Stimulated activated naive CD8-positive, alpha-beta T cell treated with anti-CD3 and anti-CD28 coated beads, Interleukin-15, amount 100 ng/mL, for 72 hours (primary cell): Measurements from ENCODE around the gene KCNQ1.

Experiments used
- ATAC-seq: fragments of 150-1000 bp; cut with Tn5 transposase; 2 replicates; pipeline ENCODE4 v1.10.0; 2021; ENCODE audit warnings: mild to moderate bottlenecking, moderate library complexity
- DNase-seq, 2 donors: peaks; one replicate each; pipeline ENCODE4 v3.0.0; 2021 to 2022
- H3K27ac Mint-ChIP-seq, 2 donors: one replicate each; pipeline ENCODE4 v1.8.0; 2022; ENCODE audit warnings: mild to moderate bottlenecking in 2 of 2, mixed read lengths in 2 of 2, moderate library complexity in 2 of 2
- H3K27me3 Mint-ChIP-seq: one replicate; pipeline ENCODE4 v1.8.0; 2022; ENCODE audit warnings: mixed read lengths
- H3K4me1 Mint-ChIP-seq: one replicate; pipeline ENCODE4 v1.8.0; 2022; ENCODE audit warnings: mild to moderate bottlenecking, mixed read lengths
- H3K4me3 Mint-ChIP-seq, 2 donors: one replicate each; pipeline ENCODE4 v1.8.0; 2022; ENCODE audit warnings: mild to moderate bottlenecking in 2 of 2, mixed read lengths in 2 of 2, moderate library complexity in 1 of 2
- H3K9me3 Mint-ChIP-seq, 2 donors: one replicate each; pipeline ENCODE4 v1.8.0; 2022; ENCODE audit warnings: mixed read lengths in 2 of 2

KCNQ1 gene

DNA sequence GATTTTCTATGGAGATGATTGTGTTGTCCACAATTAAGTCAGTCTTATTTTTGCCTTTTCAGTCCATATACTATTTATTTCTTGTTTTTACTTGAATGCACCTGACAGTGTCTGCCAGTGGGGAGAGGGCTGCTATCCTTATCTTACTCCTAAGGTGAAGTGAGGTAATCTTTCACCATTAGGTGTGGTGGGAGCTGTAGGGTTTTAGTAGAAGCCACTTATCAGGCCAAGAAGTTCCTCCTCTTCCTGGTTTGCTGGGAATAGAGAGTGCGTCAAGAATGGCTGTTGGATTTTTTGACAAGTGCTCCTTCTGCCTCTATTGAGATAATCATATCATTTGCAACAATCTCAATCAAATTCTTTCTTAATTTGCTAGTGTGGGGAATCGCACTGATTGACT, 108.4 kb downstream of the KCNQ1 start:
- no peak for ATAC-seq
- peaks cover 7% of the 10 kb centered on the region for H3K4me1 Mint-ChIP-seq

DNA sequence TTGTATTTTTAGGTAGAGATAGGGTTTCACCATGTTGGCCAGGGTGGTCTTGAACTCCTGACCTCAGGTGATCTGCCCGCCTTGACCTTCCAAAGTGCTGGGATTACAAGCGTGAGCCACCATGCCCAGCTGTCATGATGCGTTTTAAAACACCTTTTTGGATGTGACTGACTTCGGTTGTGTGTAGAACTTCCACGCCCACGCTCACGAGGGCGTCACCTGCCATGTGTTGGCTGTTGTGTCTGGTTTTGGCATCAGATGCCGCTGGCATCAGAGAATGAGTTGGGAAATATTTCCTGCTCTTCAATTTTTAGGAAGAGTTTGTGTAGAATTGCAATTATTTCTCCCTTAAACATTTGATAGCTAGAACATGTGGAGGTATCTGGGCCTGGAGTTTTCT, 109.1 kb downstream of the KCNQ1 start:
- H3K4me1 Mint-ChIP-seq = peaks cover 8% of the 10 kb centered on the region
- H3K27me3 Mint-ChIP-seq = no peaks in the 10 kb centered on the region
- ATAC-seq (no peak), DNase-seq (no peak)
- peak overlapping the region in 1 of 2 donors; percentile 19 for H3K27ac Mint-ChIP-seq
- no peak overlapping the region for H3K4me3 Mint-ChIP-seq
- H3K9me3 Mint-ChIP-seq = no peaks in the 10 kb centered on the region

More for the DNA sequence above, 108.4 kb downstream of the KCNQ1 start:
- Mint-ChIP-seq H3K9me3 (no peaks in the 10 kb centered on the region), H3K4me3 (no peak overlapping the region), H3K27ac (no peak overlapping the region), H3K27me3 (no peaks in the 10 kb centered on the region)
- DNase-seq = no peak

DNA sequence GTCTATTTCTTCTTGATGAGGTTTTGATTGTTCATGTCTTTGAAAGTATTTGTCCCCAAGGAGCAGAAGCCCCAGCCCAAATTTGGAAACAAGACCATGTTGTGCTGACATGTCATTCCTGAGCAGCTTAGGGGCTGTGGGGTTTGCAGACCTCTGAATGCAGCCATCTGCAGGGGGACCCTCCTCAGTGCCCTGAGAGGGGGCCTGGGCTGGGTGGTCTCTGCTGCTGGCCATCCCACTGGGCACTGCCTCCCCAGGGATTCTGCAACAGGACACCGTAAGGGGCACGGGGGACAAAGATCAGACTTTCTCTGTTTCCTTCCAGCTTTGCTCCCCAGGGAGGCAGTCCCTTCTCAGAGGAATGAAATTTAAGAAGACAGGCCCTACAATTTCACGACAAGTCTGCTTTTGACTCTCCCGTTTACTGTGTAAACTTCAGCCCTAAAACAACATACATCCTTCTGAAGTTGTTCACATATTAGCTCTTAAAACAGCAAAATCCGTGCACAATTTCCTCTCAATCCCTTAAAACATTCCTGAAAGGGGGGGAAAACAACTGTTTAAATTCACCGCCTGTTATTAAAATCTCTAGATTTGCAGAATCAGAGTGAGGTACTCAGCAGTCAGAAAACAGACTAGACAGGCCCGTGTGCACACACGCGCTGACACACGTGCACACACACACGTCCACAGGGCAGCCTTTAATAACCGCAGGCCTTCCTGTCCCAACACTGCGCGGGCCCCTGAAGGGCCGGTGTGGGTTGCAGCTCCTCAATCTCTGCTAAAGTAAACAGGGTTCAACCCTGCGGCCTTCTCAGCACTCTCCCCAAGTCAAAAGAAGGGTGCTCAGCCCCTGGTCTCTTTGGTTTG, 109.8 kb downstream of the KCNQ1 start:
- no peaks in the 10 kb centered on the region for H3K9me3 Mint-ChIP-seq
- H3K27ac Mint-ChIP-seq = peak overlapping the region in 1 of 2 donors; percentile 19
- no peak for ATAC-seq

DNA sequence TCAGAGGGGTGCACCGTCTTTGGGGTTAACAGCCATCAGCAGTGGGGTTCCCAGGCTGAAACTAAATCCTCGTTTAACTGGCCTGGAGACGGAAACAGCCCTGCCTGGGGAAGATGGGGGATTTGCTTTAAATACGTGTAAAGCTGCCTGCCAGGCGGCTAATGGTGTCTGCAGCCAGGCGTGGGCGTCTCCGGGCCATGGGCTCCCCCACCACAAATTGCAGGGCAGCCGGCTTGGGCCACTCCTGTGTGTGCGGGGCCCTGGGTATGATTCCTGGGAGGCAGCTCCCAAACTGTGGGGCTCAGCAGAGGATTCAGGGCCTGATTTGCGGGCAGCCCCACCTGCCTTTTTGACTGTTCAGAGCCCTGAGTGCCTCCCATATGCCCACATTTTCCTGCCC, 110.5 kb downstream of the KCNQ1 start:
- H3K4me1 Mint-ChIP-seq = peaks cover 19% of the 10 kb centered on the region
- no peaks in the 10 kb centered on the region for H3K9me3 Mint-ChIP-seq
- no peak for ATAC-seq
- DNase-seq = no peak
- H3K4me3 Mint-ChIP-seq = no peak overlapping the region
- H3K27ac Mint-ChIP-seq = no peak overlapping the region
- no peaks in the 10 kb centered on the region for H3K27me3 Mint-ChIP-seq

More for the DNA sequence above, 109.8 kb downstream of the KCNQ1 start:
- Mint-ChIP-seq H3K27me3 (no peaks in the 10 kb centered on the region), H3K4me3 (no peak overlapping the region), H3K4me1 (peaks cover 15% of the 10 kb centered on the region)
- DNase-seq = no peak

DNA sequence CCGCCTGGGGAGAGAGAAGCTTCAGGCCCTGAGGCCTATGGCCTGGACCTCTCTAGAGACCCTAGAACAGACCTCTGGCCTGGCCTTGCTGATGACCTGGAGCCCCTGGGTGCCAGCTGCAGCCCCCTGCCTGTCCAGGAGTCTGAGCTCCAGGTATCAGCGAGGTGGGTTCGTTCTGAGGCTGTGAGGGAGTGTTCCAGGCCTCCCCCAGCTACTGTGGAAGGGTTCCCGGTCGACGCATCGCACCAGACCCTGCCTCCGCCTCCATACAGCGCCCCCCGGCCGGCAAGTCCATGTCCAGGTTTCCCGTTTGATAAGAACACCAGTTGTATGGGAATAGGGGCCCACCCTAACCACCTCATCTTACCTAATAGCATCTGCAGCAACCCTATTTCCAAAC, 111.1 kb downstream of the KCNQ1 start:
- Mint-ChIP-seq H3K27ac (peak overlapping the region in 1 of 2 donors; percentile 67), H3K4me3 (no peak overlapping the region), H3K9me3 (no peaks in the 10 kb centered on the region), H3K27me3 (no peaks in the 10 kb centered on the region), H3K4me1 (peaks cover 19% of the 10 kb centered on the region)
- no peak for DNase-seq
- no peak for ATAC-seq

DNA sequence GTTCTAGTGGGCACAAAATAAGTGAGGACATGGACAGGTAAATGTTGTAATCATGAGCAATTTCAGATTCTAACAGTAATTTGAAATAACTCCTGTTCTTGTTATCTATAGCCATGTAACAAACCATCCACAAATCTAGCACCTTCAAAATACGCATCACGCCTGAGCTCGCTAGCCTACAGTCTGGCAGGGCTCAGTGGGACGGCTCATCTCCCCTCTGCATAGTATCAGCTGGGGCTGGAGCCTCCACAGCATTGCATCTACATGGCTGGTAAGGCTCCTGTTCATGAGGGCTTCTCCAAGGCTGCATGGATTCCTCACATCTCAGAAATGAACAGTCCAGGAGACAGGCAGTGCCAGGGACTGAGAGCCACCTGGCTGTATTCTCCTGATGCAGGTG, 112.6 kb downstream of the KCNQ1 start:
- Mint-ChIP-seq H3K4me1 (peaks cover 19% of the 10 kb centered on the region), H3K9me3 (no peaks in the 10 kb centered on the region), H3K4me3 (no peak overlapping the region), H3K27ac (no peak overlapping the region), H3K27me3 (no peaks in the 10 kb centered on the region)
- DNase-seq (no peak), ATAC-seq (no peak)

DNA sequence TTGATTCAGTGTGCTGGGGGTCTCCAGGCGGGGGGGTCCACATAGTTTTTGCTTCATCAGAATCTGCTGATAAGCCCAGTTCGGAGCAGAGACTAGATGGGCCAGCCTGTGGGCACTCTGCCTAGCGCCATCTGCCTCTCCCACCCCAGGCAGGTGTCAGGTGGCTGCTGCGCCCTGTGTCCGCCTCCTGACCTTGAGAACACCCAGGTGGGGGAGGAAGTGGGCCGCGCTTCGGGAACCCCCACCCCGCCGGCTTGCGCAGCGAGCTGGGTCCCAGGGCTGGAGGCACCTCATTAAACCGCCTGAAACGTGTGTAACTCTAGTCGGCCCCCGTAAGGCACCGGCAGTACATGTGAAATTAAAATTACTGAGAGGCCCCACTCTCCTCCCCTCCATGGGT, 113.6 kb downstream of the KCNQ1 start:
- H3K9me3 Mint-ChIP-seq = no peaks in the 10 kb centered on the region
- ATAC-seq = no peak
- DNase-seq = no peak
- no peaks in the 10 kb centered on the region for H3K27me3 Mint-ChIP-seq
- H3K4me3 Mint-ChIP-seq = no peak overlapping the region
- H3K27ac Mint-ChIP-seq = no peak overlapping the region
- H3K4me1 Mint-ChIP-seq = peaks cover 12% of the 10 kb centered on the region

DNA sequence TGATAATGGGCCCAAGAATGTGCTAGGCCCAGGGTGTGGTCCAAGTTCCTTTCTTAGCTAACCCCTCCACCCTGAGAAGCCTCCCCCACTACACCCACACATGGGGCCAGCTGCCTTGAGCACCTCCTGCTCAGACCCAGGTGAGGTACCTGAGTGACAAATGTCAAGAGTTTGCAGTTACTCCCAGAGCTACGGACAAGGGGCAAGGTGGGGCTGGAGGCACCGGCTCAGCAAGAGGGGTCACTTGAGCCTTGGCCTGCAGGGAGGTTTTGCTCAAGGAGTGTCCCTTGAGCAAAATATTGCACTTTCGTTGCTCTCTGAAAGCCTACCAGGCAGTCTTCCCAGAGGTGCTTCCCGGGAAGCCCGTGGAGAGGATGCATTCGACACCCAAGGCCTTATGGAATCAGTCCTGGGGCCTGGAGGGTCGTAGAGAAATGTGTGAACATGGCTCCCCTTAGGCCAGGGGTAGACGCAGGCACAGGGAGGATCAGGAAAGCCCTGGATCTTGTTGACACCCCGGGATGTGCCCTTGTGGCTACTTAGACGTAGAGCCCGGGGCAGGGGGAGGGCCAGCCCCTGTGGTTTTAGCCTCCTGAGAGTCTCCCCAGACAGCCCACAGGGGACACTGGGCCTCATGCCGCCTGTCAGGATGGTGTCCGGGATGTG, 114.2 kb downstream of the KCNQ1 start:
- no peak overlapping the region for H3K4me3 Mint-ChIP-seq
- H3K9me3 Mint-ChIP-seq = no peaks in the 10 kb centered on the region
- no peak overlapping the region for H3K27ac Mint-ChIP-seq
- no peak for ATAC-seq
- H3K27me3 Mint-ChIP-seq = no peaks in the 10 kb centered on the region
- DNase-seq = no peak
- peaks cover 12% of the 10 kb centered on the region for H3K4me1 Mint-ChIP-seq

DNA sequence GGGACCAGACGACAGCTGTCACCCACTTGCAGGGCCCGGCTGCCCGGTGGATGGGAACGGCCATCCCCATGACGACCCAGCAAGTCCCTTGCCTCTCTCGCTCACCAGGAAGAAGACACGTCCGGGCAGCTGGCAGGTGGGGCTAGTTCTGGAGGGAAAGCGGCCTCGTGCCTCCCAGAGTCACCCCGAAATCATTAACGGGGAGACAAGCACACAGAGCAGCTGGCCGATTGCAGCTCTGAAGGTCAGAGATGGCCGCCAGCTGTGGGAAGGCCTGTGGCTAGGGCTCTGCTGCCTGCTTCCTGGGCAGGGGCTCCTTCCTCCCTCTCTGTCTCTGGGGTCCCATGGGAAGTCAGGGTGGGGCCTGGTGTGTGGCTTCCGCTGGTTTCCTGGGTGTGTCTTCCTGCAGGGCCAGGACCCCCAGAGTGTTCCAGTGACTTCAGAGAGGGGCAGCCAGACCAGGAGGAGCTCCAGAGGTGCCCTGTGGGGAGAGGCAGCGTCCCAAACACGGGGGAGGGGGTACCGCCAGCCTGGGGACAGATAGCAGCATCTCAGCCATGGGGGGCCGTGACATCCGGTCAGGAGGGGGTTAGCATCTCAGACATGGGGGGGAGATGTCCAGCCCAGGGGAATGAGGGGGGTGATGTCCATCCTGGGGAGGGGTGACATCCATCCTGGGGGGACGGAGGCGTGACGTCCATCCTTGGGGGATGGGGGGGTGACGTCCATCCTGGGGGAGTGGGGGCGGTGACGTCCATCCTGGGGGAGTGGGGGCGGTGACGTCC, 114.9 kb downstream of the KCNQ1 start:
- no peaks in the 10 kb centered on the region for H3K27me3 Mint-ChIP-seq
- DNase-seq (no peak), ATAC-seq (no peak)
- H3K27ac Mint-ChIP-seq = no peak overlapping the region
- H3K4me3 Mint-ChIP-seq = no peak overlapping the region
- peaks cover 12% of the 10 kb centered on the region for H3K4me1 Mint-ChIP-seq
- no peaks in the 10 kb centered on the region for H3K9me3 Mint-ChIP-seq

DNA sequence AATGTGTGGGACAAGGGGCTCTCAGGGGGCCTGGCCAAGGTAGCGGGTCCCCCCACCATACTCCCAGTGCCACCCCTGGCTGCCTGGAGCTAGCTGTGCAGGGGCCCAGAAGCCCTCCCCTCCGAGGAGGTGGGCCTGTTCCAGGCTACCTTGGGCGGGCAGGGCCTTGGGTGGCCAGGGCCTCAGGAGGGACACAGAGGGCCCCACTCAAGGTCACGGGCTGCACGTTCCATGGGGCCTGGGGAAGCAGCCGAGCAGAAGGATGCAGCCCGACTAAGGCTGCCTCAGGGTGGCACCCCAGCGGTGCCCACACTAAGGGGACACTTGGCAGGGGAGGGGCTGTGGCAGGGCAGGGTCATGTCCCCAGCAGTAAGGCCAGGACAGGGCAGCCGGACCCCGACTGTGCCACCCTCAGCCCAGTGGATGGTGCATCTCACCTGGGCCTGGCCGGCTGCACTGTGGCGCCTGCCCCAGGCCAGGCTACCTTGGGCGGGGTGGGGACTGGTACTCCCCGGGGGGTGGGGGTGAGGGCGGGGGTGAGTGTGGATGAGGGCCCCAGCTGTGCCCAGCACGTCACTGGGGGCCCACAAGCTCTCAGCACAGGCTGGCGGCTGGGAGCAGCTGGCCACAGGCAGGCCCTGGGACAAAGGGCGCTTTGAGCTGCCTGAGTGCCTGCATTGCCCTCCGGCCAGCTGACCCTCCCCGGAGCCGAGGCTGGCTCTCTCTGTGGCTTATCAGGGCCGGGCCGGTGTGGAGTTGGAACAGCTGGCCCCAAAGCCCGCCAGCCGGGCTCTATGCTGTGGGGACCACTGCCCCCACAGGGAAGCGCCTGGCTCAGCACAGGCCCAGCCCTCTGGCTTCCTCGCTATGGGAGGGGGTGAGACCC, 117.1 kb downstream of the KCNQ1 start:
- no peaks in the 10 kb centered on the region for H3K9me3 Mint-ChIP-seq
- no peaks in the 10 kb centered on the region for H3K27me3 Mint-ChIP-seq
- no peak overlapping the region for H3K4me3 Mint-ChIP-seq
- DNase-seq (no peak), ATAC-seq (peak; percentile 38)
- H3K4me1 Mint-ChIP-seq = peaks cover 22% of the 10 kb centered on the region
- no peak overlapping the region for H3K27ac Mint-ChIP-seq

DNA sequence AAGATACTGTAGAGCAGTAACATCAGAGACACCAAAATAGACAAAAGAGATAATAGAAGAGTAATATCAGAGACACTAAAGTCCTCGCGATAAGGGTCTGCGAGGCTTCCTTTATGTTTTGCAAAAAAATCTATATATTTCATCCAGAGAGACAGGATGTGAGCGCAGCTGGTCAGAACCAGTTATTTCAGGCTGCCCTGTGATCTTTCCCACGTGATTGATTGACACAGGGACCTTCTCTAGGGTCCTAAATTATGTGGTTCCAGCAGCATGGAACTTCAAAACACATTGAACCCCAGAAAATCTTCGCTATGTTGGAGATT, 118.0 kb downstream of the KCNQ1 start:
- ATAC-seq (no peak), DNase-seq (no peak)
- no peaks in the 10 kb centered on the region for H3K9me3 Mint-ChIP-seq
- H3K4me3 Mint-ChIP-seq = no peak overlapping the region
- H3K4me1 Mint-ChIP-seq = peaks cover 22% of the 10 kb centered on the region
- no peak overlapping the region for H3K27ac Mint-ChIP-seq
- no peaks in the 10 kb centered on the region for H3K27me3 Mint-ChIP-seq

DNA sequence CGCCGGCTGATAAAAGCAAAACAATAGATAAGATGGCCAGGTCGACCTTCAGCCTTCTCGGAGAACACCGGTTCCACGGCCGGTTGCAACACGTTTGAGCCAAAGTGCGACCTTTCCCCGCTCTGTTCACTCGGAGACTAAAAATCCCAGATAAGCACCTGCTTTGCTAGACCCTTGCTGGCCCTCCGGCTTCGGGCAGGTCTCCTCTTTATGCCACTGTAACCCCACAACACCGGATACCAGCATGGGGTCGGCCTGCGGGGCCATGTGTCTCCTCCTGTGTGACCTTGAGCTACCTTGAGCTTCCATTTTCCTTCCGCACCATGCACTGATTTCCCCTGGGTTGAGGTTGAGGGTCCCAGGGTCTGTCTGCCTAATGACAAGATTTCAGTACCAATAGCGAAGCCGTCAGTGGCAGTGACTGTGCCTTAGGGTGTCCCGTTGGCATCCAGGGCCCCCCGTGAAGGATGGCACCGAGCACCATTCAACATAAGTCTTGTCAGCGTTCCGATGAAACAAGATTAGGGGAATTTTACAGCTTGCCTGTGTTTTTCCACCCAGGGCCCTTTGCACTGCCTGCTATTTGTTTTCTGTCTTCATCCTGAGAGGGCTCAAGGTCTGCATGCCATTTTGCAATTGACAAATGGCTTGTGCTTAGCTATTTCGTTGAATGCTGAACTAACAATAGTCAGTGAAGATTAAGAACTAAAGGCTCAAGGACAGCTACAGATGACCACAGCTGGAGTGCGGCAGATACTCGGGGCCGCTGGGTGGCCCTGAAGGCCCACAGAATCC, 118.6 kb downstream of the KCNQ1 start:
- Mint-ChIP-seq H3K4me1 (peaks cover 22% of the 10 kb centered on the region), H3K27ac (no peak overlapping the region)

DNA sequence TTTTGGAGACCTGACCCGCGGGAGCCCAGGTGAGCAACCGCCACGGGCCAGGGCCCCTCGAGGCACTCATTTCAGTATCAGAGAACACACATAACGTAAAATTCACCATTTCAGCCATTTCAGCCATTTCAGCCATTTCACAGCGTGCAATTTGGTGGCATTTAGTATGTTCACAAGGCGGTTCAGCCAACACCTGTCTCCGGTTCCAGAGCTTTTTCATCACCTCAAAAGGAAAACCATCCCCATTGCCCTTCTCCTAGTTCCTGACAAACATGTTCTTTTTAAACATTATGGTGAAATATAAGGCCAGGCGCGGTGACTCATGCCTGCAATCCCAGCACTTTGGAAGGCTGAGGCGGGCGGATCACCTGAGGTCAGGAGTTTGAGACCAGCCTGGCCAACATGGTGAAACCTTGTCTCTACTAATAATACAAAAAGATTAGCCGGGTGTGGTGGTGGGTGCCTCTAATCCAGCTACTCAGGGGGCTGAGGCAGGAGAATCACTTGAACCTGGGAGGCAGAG, 119.3 kb downstream of the KCNQ1 start:
- Mint-ChIP-seq H3K4me3 (no peak overlapping the region), H3K27me3 (no peaks in the 10 kb centered on the region), H3K9me3 (no peaks in the 10 kb centered on the region), H3K27ac (no peak overlapping the region), H3K4me1 (peaks cover 19% of the 10 kb centered on the region)
- ATAC-seq = no peak
- no peak for DNase-seq

More for the DNA sequence above, 118.6 kb downstream of the KCNQ1 start:
- Mint-ChIP-seq H3K27me3 (no peaks in the 10 kb centered on the region), H3K4me3 (no peak overlapping the region), H3K9me3 (no peaks in the 10 kb centered on the region)
- no peak for DNase-seq
- ATAC-seq = no peak
